Loucy (cell line): ENCODE results near the gene CLDN3.

Source experiments
- H2AFZ ChIP-seq: fragments of 200-600 bp; sonication (generic); 2 replicates; pipeline ENCODE4 v1.6.0; 2016; ENCODE audit warnings: antibody characterized with exemption, mild to moderate bottlenecking, low read length, moderate library complexity
- H3F3A ChIP-seq: fragments of 200-600 bp; 2 replicates; pipeline ENCODE4 v1.6.0; 2016; ENCODE audit warnings: antibody characterized with exemption, low read depth, mild to moderate bottlenecking
- H3K27me3 ChIP-seq: fragments of 200-600 bp; sonication (generic); 2 replicates; pipeline ENCODE4 v1.6.1; 2014; ENCODE audit warnings: low read length, mild to moderate bottlenecking; ENCODE audit not compliant: insufficient read depth, poor library complexity, severe bottlenecking
- H3K36me3 ChIP-seq: fragments of 200-600 bp; sonication (generic); 2 replicates; pipeline ENCODE4 v1.6.1; 2016; ENCODE audit warnings: low read length; ENCODE audit not compliant: insufficient read depth
- H3K4me1 ChIP-seq: fragments of 200-600 bp; sonication (generic); 2 replicates; pipeline ENCODE4 v1.5.1; 2014; ENCODE audit warnings: low read length, mild to moderate bottlenecking; ENCODE audit not compliant: insufficient read depth, poor library complexity, severe bottlenecking
- H3K4me2 ChIP-seq: fragments of 200-600 bp; sonication (generic); 2 replicates; pipeline ENCODE4 v1.6.0; 2014; ENCODE audit warnings: antibody characterized with exemption, low read length, low read depth, mild to moderate bottlenecking; ENCODE audit not compliant: poor library complexity, severe bottlenecking
- H3K4me3 ChIP-seq: fragments of 200-600 bp; sonication (generic); 2 replicates; pipeline ENCODE4 v1.5.1; 2014; ENCODE audit warnings: low read length, mild to moderate bottlenecking, mixed read lengths; ENCODE audit not compliant: poor library complexity, severe bottlenecking
- H3K79me2 ChIP-seq: fragments of 200-600 bp; sonication (generic); 2 replicates; pipeline ENCODE4 v1.6.1; 2014; ENCODE audit warnings: low read length; ENCODE audit not compliant: insufficient read depth
- H3K9ac ChIP-seq: fragments of 200-600 bp; sonication (generic); 2 replicates; pipeline ENCODE4 v1.6.0; 2014; ENCODE audit warnings: mild to moderate bottlenecking, low read depth, low read length, moderate library complexity; ENCODE audit not compliant: poor library complexity, severe bottlenecking
- H3K9me2 ChIP-seq: fragments of 200-600 bp; sonication (generic); replicated peaks from 2 replicates; pipeline ENCODE4 v1.6.1; 2016; ENCODE audit warnings: low read depth, low read length, mixed read lengths
- H3K9me3 ChIP-seq: fragments of 200-600 bp; sonication (generic); 2 replicates; pipeline ENCODE4 v1.6.1; 2014; ENCODE audit warnings: mild to moderate bottlenecking, antibody characterized with exemption, low read length, low read depth; ENCODE audit not compliant: insufficient read depth
- H4K20me1 ChIP-seq: fragments of 200-600 bp; sonication (generic); 2 replicates; pipeline ENCODE4 v1.6.0; 2014; ENCODE audit warnings: antibody characterized with exemption, low read length, mild to moderate bottlenecking; ENCODE audit not compliant: insufficient read depth, poor library complexity, severe bottlenecking
- EZH2phosphoT487 ChIP-seq: fragments of 200-600 bp; IDR thresholded peaks from 2 replicates; pipeline ENCODE4 v1.6.1; 2018; ENCODE audit warnings: antibody characterized with exemption, mild to moderate bottlenecking, moderate library complexity, borderline replicate concordance
- TF ChIP-seq, protein P1 (sequence below): fragments of 200-600 bp; sonication (generic); conservative IDR thresholded peaks from 2 replicates; pipeline ENCODE4 v1.5.1; 2014; ENCODE audit warnings: mild to moderate bottlenecking, antibody characterized with exemption, low read length

Gene CLDN3

DNA sequence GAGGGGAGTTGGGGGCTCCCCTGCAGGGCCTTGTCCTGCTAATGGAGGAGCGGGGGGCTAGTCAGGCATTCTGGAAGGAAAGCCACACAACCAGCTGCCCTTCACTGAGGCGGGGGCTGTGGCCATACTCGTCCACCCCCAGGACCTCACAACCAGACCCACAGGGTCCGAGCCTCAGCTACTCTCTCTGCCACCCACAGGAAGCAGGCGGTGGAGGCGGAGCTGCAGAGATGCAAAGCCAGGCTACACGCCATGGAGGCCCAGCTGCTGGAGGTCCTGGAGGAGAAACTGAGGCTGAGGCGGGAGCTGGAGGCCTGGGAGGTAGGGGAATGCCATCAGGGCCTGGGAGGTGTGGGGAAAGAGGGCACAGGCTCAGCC is 34.6 kb downstream of the CLDN3 start:
- Histone ChIP-seq H3K4me3 (no peak overlapping the region), H3K79me2 (no peaks in the 10 kb centered on the region), H3K9me2 (no peaks in the 10 kb centered on the region), H4K20me1 (no peaks in the 10 kb centered on the region), H3K27me3 (no peaks in the 10 kb centered on the region), H3F3A (no peaks in the 10 kb centered on the region), H3K4me2 (no peak overlapping the region), H3K4me1 (peaks cover 13% of the 10 kb centered on the region), H3K36me3 (no peaks in the 10 kb centered on the region), H3K9me3 (no peaks in the 10 kb centered on the region), H3K9ac (peak overlapping the region; percentile 36), H2AFZ (no peak overlapping the region)
- TF ChIP-seq, protein P1, sequence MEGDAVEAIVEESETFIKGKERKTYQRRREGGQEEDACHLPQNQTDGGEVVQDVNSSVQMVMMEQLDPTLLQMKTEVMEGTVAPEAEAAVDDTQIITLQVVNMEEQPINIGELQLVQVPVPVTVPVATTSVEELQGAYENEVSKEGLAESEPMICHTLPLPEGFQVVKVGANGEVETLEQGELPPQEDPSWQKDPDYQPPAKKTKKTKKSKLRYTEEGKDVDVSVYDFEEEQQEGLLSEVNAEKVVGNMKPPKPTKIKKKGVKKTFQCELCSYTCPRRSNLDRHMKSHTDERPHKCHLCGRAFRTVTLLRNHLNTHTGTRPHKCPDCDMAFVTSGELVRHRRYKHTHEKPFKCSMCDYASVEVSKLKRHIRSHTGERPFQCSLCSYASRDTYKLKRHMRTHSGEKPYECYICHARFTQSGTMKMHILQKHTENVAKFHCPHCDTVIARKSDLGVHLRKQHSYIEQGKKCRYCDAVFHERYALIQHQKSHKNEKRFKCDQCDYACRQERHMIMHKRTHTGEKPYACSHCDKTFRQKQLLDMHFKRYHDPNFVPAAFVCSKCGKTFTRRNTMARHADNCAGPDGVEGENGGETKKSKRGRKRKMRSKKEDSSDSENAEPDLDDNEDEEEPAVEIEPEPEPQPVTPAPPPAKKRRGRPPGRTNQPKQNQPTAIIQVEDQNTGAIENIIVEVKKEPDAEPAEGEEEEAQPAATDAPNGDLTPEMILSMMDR: no peak

DNA sequence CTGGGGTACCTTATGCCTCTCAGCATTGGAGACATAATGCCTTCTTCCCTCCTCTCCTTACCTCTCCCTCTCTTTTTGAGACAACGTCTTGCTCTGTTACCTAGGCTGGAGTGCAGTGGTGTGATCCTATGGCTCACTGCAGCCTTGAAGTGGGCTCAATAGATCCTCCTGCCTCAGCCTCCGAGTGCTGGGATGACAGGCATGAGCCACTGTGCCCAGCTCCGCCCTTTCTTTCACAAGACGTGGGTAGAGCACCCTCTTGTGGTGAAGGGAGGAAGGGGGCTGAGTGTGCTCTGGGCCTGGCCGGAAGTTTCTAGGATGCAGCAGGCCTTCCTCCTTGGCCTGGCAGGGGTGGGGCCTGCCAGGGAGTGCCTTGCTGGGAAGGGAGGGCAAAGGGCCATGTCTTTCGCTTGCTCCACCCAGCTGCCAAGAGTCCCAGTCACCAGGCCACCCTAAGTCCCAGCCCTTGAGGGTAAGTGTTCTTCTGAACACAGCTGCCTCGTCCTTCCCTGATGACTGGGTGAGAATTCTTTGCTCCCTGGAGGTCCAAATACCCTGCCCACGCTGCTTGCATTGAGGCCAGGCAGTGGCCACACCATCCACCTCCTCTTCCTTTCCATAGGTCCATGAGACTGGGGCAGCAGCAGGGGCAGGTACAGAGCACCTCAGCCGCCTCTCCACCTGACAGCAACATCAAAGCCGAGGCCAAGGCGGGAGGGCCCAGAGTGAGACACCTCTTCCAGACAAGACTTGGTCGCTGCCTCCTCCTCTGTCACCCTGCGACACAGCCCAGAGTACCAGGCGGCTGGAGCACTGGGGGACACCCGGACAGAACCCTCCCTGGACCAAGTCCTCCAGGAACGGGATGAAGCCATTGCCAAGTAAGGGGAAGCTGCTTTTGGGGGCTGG is 35.2 kb downstream of the CLDN3 start:
- Histone ChIP-seq H3K4me3 (no peak overlapping the region), H4K20me1 (no peaks in the 10 kb centered on the region), H3K36me3 (no peaks in the 10 kb centered on the region), H3K79me2 (no peaks in the 10 kb centered on the region), H3K9me3 (no peaks in the 10 kb centered on the region), H3K9ac (peak overlapping the region; percentile 36), H3F3A (no peaks in the 10 kb centered on the region), H3K9me2 (no peaks in the 10 kb centered on the region), H3K4me2 (no peak overlapping the region), H3K4me1 (peaks cover 13% of the 10 kb centered on the region), H3K27me3 (no peaks in the 10 kb centered on the region), H2AFZ (no peak overlapping the region; the same call in 1 of the 2 replicates)
- TF ChIP-seq EZH2phosphoT487: no peak
- TF ChIP-seq, protein P1: peak; percentile 86

DNA sequence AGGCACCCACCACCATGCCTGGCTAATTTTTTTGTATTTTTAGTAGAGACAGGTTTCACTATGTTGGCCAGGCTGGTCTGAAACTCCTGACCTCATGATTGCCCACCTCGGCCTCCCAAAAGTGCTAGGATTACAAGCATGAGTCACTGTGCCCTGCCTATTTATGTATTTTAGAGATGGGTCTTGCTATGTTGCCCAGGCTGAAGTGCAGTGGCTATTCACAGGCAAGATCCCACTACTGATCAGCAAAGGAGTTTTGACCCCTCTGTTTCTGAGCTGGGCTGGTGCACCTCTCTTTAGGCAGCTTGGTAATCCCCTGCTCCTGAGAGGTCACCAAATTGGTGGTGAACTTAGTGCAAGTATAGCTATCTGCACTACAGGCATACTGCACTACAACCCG is 37.7 kb downstream of the CLDN3 start:
- H3K27me3 ChIP-seq: no peaks in the 10 kb centered on the region
- no peak overlapping the region for H2AFZ ChIP-seq
- no peaks in the 10 kb centered on the region for H3K79me2 ChIP-seq
- no peak overlapping the region for H3K9ac ChIP-seq
- H3K9me2 ChIP-seq: no peaks in the 10 kb centered on the region
- H3F3A ChIP-seq: no peaks in the 10 kb centered on the region
- no peak overlapping the region for H3K4me2 ChIP-seq
- H3K4me3 ChIP-seq: no peak overlapping the region
- TF ChIP-seq EZH2phosphoT487: no peak
- TF ChIP-seq, protein P1: no peak
- no peaks in the 10 kb centered on the region for H3K9me3 ChIP-seq
- H3K4me1 ChIP-seq: peaks cover 7% of the 10 kb centered on the region
- no peaks in the 10 kb centered on the region for H4K20me1 ChIP-seq
- H3K36me3 ChIP-seq: no peaks in the 10 kb centered on the region
